BJ (cell line): ENCODE data around the gene RNF213. TPM values are rescaled to one million over a fixed set of nuclear protein-coding genes. Genes with fewer than 3 reads are reported as not detected.

ENCODE experiments used
- CTCF ChIA-PET: fragments of 350-600 bp; formaldehyde crosslinking; extraction: SDS; loops from one replicate; lab custom pipeline; 2021; ENCODE audit warnings: antibody characterized with exemption, inconsistent platforms; lab: Yijun Ruan, JAX
- POLR2A ChIA-PET: fragments of 300-600 bp; sonication (Branson Sonifier 250); formaldehyde crosslinking; extraction: SDS; loops from one replicate; lab custom pipeline; 2021; ENCODE audit warnings: antibody characterized with exemption; lab: Charles Lee
- DNase-seq: peaks from one replicate; pipeline ENCODE4 v3.0.0-alpha.2; 2011; ENCODE audit warnings: low read depth
- H3K27me3 ChIP-seq: 2 replicates; pipeline ENCODE4 v1.6.0; 2011; ENCODE audit warnings: low read length; ENCODE audit not compliant: control insufficient read depth, insufficient read depth
- H3K36me3 ChIP-seq: 2 replicates; pipeline ENCODE4 v1.5.1; 2011; ENCODE audit warnings: low read length; ENCODE audit not compliant: control insufficient read depth, insufficient read depth
- H3K4me3 ChIP-seq: 2 replicates; pipeline ENCODE4 v1.5.1; 2011; ENCODE audit warnings: low read depth, mild to moderate bottlenecking, control low read depth, low read length
- CTCF ChIP-seq: IDR thresholded peaks from 2 replicates; pipeline ENCODE4 v1.5.1; 2011; ENCODE audit warnings: low read depth, mild to moderate bottlenecking, control low read depth, inconsistent platforms, low read length, moderate library complexity; ENCODE audit not compliant: insufficient read depth
- polyA plus RNA-seq: library from polyadenylated mRNA; depleted of rRNA; stranded (reverse); fragments of >200 nt; gene quantifications from 2 replicates; pipeline ENCODE4 v1.2.3, GENCODE V29; 2011

Gene RNF213
- polyA plus RNA-seq, 1 experiment = 53.1 TPM

GRCh38 chr17:80213643-80213975 is 47.0 kb upstream of the RNF213 start:
- no peaks in the 10 kb centered on the region for H3K27me3 ChIP-seq
- H3K4me3 ChIP-seq = no peak overlapping the region
- no peak for TF ChIP-seq CTCF
- no peak for DNase-seq
- ChIA-PET POLR2A (no interaction called here), CTCF (no interaction called here)
- peaks cover 34% of the 10 kb centered on the region for H3K36me3 ChIP-seq

GRCh38 chr17:80214012-80214877 is 46.4 kb upstream of the RNF213 start:
- Histone ChIP-seq H3K27me3 (no peaks in the 10 kb centered on the region), H3K36me3 (peaks cover 34% of the 10 kb centered on the region), H3K4me3 (no peak overlapping the region)
- ChIA-PET POLR2A (no interaction called here), CTCF (no interaction called here)
- no peak for DNase-seq
- TF ChIP-seq CTCF = no peak

GRCh38 chr17:80214878-80215210 is 45.8 kb upstream of the RNF213 start:
- Histone ChIP-seq H3K27me3 (no peaks in the 10 kb centered on the region), H3K4me3 (no peak overlapping the region), H3K36me3 (peaks cover 32% of the 10 kb centered on the region)
- TF ChIP-seq CTCF = no peak
- POLR2A ChIA-PET = no interaction called here
- DNase-seq = no peak
- CTCF ChIA-PET = no interaction called here

GRCh38 chr17:80216473-80217456 is 43.9 kb upstream of the RNF213 start:
- DNase-seq = no peak
- CTCF ChIA-PET = no interaction called here

More at GRCh38 chr17:80216473-80217456, 43.9 kb upstream of the RNF213 start:
- Histone ChIP-seq H3K27me3 (no peaks in the 10 kb centered on the region), H3K36me3 (peaks cover 19% of the 10 kb centered on the region), H3K4me3 (no peak overlapping the region)
- no peak for TF ChIP-seq CTCF
- POLR2A ChIA-PET = no interaction called here
